Camera-type eye (tissue), 1 donor: ENCODE results near the gene CSHL1. TPM values are rescaled to one million over a fixed set of nuclear protein-coding genes. Genes with fewer than 3 reads are reported as not detected.

ENCODE experiments used
- total RNA-seq: library from RNA; depleted of rRNA; stranded (reverse); fragments of >200 nt; gene quantifications from one replicate; pipeline ENCODE4 v1.2.3, GENCODE V29; 2014

The CSHL1 gene
- not detected for total RNA-seq

DNA sequence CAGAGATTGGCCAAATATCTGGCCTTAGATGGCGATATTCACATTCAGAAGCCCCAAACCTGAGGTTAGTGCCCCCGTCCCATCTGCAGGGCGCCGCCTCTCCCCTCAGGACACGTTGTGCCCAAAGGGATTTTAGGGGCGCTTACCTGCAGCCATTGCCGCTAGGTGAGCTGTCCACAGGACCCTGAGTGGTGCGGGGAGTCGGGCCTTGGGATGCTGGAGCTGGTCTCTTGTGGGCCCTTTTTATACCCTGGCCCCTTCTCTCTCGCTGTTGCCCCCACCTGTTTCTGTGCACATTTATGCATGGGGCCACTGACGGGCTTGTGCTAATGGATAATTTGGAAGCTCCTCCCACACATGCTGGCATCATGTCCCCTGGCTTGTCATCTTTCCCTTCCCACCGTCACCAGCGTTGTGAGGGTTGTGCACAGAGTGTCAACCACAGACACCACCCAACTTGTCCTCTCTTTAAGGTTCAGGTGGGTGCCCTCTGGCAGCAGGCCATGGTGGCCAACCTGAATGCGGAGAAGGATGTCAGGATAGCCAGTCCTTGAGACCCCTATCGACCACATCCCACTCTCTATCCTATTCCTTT lies at the start of gene CSHL1:
Gene CSHL1, minus strand, starts transcription at position 218 of the 595 bp plus-strand sequence. Its CDS starts 62 bp downstream, at position 156.

DNA sequence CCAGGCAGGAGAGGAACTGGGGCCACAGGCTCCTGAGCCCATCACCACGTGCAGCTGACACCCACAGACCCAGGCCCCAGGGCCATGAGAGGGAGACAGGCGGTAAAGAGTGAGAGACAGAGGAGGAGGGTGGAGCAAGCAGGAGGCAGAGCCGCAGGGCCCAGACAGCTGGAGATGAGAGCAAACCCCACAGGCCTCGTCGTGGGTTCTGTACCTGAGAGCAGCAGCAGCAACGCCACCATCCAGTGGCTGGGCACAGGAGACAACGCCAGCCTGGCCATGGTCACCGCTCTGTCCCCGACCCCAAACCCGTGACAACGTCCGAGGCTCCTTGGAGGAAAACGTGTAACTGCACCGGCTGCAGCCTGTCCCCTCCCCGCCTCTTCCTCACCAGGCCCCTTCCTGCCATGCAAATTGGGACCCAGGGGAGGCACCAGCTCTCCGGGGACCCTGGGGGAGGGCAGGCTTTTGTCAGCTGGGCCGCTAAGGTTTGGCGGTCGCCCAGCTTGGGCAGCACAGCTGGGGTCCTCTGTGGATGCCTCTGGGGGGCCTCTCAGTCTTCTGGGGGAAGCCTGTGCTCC lies 21.0 kb upstream of the CSHL1 start, which contains the start of gene CD79B:
Gene CD79B, minus strand, starts transcription at position 351 of the 581 bp plus-strand sequence. Its CDS starts 70 bp downstream, at position 281.

DNA sequence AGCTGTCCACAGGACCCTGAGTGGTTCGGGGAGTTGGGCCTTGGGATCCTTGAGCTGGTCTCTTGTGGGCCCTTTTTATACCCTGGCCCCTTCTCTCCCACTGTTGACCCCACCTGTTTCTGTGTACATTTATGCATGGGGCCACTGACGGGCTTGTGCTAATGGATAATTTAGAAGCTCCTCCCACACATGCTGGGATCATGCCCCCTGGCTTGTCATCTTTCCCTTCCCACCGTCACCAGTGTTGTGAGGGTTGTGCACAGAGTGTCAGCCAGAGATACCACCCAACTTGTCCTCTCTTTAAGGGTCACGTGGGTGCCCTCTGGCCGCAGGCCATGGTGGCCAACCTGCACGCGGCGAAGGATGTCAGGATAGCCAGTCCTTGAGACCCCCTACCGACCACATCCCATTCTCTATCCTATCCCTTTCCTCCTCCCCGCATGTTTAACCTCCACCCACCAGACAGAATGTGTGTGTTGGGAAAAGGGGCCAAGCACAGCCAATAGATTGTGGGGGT lies 7.8 kb upstream of the CSHL1 start, which contains the start of gene GH1:
Gene GH1, minus strand, starts transcription at position 51 of the 517 bp plus-strand sequence. CDS start 63 bp downstream, outside the sequence.

DNA sequence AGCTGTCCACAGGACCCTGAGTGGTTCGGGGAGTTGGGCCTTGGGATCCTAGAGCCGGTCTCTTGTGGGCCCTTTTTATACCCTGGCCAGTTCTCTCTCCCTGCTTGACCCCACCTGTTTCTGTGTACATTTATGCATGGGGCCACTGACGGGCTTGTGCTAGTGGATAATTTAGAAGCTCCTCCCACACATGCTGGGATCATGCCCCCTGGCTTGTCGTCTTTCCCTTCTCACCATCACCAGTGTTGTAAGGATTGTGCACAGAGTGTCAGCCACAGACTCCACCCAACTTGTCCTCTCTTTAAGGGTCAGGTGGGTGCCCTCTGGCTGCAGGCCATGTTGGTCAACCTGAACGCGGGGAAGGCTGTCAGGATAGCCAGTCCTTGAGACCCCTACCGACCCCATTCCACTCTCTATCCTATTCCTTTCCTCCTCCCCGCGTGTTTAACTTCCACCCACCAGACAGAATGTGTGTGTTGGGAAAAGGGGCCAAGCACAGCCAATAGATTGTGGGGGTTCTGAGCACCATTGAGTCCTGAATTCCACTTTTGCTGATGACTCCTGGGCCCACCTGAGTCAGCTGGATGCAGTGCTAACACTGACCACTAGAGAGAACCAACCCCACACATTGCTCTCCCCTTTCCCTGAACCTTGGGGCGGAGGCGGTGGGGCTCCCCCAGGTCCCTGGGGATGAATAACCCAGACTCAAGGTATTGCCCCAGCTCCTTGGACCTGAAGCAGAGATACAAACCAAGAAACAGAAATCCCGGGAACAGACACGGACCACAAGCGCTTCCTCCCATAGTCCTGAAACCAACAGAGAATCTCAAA lies 14.3 kb downstream of the CSHL1 start, which contains the start of gene CSH1:
Gene CSH1, minus strand, starts transcription at position 51 of the 831 bp plus-strand sequence. CDS start 63 bp downstream, outside the sequence.

DNA sequence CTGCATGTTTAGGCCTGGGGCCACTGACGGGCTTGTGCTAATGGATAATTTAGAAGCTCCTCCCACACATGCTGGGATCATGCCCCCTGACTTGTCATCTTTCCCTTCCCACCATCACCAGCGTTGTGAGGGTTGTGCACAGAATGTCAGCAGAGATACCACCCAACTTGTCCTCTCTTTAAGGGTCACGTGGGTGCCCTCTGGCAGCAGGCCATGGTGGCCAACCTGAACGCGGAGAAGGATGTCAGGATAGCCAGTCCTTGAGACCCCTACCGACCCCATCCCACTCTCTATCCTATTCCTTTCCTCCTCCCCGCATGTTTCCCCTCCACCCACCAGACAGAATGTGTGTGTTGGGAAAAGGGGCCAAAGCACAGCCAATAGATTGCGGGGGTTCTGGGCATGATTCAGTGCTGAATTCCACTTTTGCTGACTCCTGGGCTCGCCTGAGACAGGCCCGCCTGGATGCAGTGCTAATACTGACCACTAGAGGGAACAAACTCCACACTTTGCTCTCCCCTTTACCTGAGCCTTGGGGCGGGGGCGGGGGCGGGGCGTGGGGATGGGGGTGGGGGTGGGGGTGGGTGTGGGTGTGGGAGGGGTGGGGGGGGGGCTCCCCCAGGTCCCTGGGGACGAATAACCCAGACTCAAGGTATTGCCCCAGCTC lies 29.0 kb downstream of the CSHL1 start, which contains the start of gene GH2:
Gene GH2, minus strand, starts transcription at position 10 of the 667 bp plus-strand sequence. CDS start 143 bp downstream, outside the sequence.

DNA sequence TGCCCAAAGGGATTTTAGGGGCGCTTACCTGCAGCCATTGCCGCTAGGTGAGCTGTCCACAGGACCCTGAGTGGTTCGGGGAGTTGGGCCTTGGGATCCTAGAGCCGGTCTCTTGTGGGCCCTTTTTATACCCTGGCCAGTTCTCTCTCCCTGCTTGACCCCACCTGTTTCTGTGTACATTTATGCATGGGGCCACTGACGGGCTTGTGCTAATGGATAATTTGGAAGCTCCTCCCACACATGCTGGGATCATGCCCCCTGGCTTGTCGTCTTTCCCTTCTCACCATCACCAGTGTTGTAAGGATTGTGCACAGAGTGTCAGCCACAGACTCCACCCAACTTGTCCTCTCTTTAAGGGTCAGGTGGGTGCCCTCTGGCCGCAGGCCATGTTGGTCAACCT lies 37.5 kb downstream of the CSHL1 start, which contains the start of gene CSH2:
Gene CSH2, minus strand, starts transcription at position 101 of the 400 bp plus-strand sequence. Its CDS starts 63 bp downstream, at position 38.

Other genes starting within 250 kb of the CSHL1 start
- 23.4 TPM for gene LIMD2, start 211.1 kb downstream of the CSHL1 start, total RNA-seq
- gene STRADA, start 169.5 kb downstream of the CSHL1 start, total RNA-seq, result 39.4 TPM
- 79.0 TPM for gene CCDC47, start 137.7 kb downstream of the CSHL1 start, total RNA-seq
- gene DDX42, start 137.1 kb downstream of the CSHL1 start, total RNA-seq, result 147 TPM
- 57.5 TPM for gene PSMC5, start 83.8 kb downstream of the CSHL1 start, total RNA-seq
- gene FTSJ3, start 83.6 kb downstream of the CSHL1 start, total RNA-seq, result 46.6 TPM
- gene SMARCD2, start 68.6 kb downstream of the CSHL1 start, total RNA-seq, result 65.5 TPM
- gene CSH2, start 37.6 kb downstream of the CSHL1 start, total RNA-seq, result not detected
- gene GH2, start 29.3 kb downstream of the CSHL1 start, total RNA-seq, result not detected
- not detected for gene CSH1, start 14.7 kb downstream of the CSHL1 start, total RNA-seq
- gene GH1, start 7.6 kb upstream of the CSHL1 start, total RNA-seq, result not detected
- gene CD79B, start 21.1 kb upstream of the CSHL1 start, total RNA-seq, result 0.77 TPM
- 3.0 TPM for gene SCN4A, start 61.7 kb upstream of the CSHL1 start, total RNA-seq
- 0.44 TPM for gene PRR29, start 87.1 kb upstream of the CSHL1 start, total RNA-seq
- 21.7 TPM for gene ICAM2, start 109.4 kb upstream of the CSHL1 start, total RNA-seq
- gene ERN1, start 218.9 kb upstream of the CSHL1 start, total RNA-seq, result 20.7 TPM